T-helper 2 cell (primary cell): ENCODE measurements around the gene DPP6.

Experiments used
- DNase-seq, 5 experiments: peaks; one replicate each; pipeline versions ENCODE4 v3.0.0 to v3.0.0-alpha.2; 2012 to 2022

DPP6 gene

GRCh38 chr7:154472343-154472742 lies 420.1 kb downstream of the DPP6 start:
- DNase-seq: no peak

GRCh38 chr7:154473360-154473759 lies 421.2 kb downstream of the DPP6 start:
- no peak for DNase-seq

- DNase-seq: no peak
These were observed 422.8 kb downstream of the DPP6 start for GRCh38 chr7:154474903-154475520.

- DNase-seq: no peak
These were observed 423.7 kb downstream of the DPP6 start for GRCh38 chr7:154475864-154476263.

- DNase-seq: no peak
These were observed 428.6 kb downstream of the DPP6 start for GRCh38 chr7:154480817-154481216.

- DNase-seq: no peak
These were observed 430.7 kb downstream of the DPP6 start for GRCh38 chr7:154482863-154483262.

GRCh38 chr7:154484406-154484805 lies 432.2 kb downstream of the DPP6 start:
- DNase-seq: no peak

- DNase-seq: no peak
These were observed 432.7 kb downstream of the DPP6 start for GRCh38 chr7:154484943-154485342.

GRCh38 chr7:154489897-154490296 lies 437.7 kb downstream of the DPP6 start:
- DNase-seq: no peak

- DNase-seq: no peak
These were observed 441.4 kb downstream of the DPP6 start for GRCh38 chr7:154493594-154493993.

- DNase-seq: no peak
These were observed 445.6 kb downstream of the DPP6 start for GRCh38 chr7:154497751-154498150.

- DNase-seq: peak in 1 of 5 experiments; percentile 13
These were observed 451.9 kb downstream of the DPP6 start for GRCh38 chr7:154503962-154504550.

- DNase-seq: no peak
These were observed 452.7 kb downstream of the DPP6 start for GRCh38 chr7:154504918-154505317.

- DNase-seq: no peak
These were observed 453.2 kb downstream of the DPP6 start for GRCh38 chr7:154505362-154505761.

- no peak for DNase-seq
These were observed 457.0 kb downstream of the DPP6 start for GRCh38 chr7:154509192-154509591.

GRCh38 chr7:154512121-154512833 lies 460.1 kb downstream of the DPP6 start:
- no peak for DNase-seq

- DNase-seq: no peak
These were observed 465.6 kb downstream of the DPP6 start for GRCh38 chr7:154517768-154518167.

- DNase-seq: no peak
These were observed 467.0 kb downstream of the DPP6 start for GRCh38 chr7:154519229-154519628.

GRCh38 chr7:154530136-154530535 lies 477.9 kb downstream of the DPP6 start:
- DNase-seq: no peak

GRCh38 chr7:154532771-154533170 lies 480.6 kb downstream of the DPP6 start:
- no peak for DNase-seq

- no peak for DNase-seq
These were observed 488.4 kb downstream of the DPP6 start for GRCh38 chr7:154540596-154540995.

GRCh38 chr7:154541606-154542005 lies 489.4 kb downstream of the DPP6 start:
- DNase-seq: no peak

- DNase-seq: no peak
These were observed 494.9 kb downstream of the DPP6 start for GRCh38 chr7:154546946-154547587.
